ENCODE data around the gene FES.

DNA sequence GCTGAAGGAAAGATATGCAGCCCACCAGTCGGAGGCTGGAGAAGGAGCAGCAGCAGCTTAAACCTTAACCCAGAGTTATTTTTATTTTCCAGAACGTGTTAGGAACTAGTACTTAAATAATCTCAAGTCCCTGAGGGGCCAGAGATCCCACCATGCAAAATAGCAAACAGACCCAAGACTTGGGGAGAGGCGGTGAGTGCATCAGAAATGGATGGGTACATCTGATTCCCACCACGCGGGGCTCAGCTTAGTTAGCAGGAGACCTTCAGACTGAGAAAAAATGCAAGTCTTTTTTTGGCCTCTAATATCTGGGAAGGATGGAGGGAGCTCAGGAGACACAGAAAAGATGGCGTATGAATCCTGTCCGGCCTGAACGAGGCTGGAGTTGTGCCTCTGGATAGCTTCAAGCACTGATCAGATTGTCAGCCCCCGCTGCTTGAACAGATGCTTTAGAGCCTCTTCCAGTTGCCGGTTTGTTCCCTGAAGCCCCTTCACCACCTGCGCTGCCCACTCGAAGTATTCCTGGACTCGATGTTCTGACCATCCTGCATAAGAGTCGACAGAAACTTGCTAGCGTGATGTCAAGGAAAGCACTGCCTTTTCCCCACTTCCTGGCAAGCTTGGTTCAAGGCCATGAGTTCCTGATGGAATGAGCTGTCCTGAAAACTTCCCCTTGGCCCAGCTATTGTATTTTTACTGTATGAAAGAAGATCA is 46.7 kb downstream of the FES start:
- TF ChIP-seq ZNF790 (CRISPR knock-in tag; IDR thresholded peaks at IDR 0.05; ENCODE audit: borderline replicate concordance), result no peak
- no peak for TF ChIP-seq ZNF20 (CRISPR knock-in tag; IDR thresholded peaks at IDR 0.05)
- TF ChIP-seq MATR3 (CRISPR knock-in tag; IDR thresholded peaks at IDR 0.05), result no peak
- TF ChIP-seq FOXK1 (CRISPR knock-in tag; IDR thresholded peaks at IDR 0.05; ENCODE audit: borderline replicate concordance, low read depth), result no peak
- TF ChIP-seq POLR2A (IDR thresholded peaks at IDR 0.05; ENCODE audit: insufficient read depth in 1 of 2, low read depth in 2 of 2, low read length in 2 of 2), result no peak
- TF ChIP-seq BRCA1 (CRISPR knock-in tag; IDR thresholded peaks at IDR 0.05), result no peak
- no peak for TF ChIP-seq ZNF530 (CRISPR knock-in tag; IDR thresholded peaks at IDR 0.05; ENCODE audit: low read depth)
- no peak for TF ChIP-seq ZNF260 (CRISPR knock-in tag; IDR thresholded peaks at IDR 0.05; ENCODE audit: borderline replicate concordance, low read depth)
- no peak for TF ChIP-seq ZNF12 (CRISPR knock-in tag; IDR thresholded peaks at IDR 0.05)

All from HepG2 (cell line).